A549 treated with Mapracorat at 1 μM for 4 hours (cell line): ENCODE results near the gene CEP97. TPM values are rescaled to one million over a fixed set of nuclear protein-coding genes. Genes with fewer than 3 reads are reported as not detected.

Source experiments
- total RNA-seq: library from RNA; stranded (reverse); fragments of 200-300 nt; extraction: Qiagen RNA extraction; gene quantifications from 5 replicates; pipeline ENCODE4 v1.2.3, GENCODE V29; 2022

Gene CEP97
- 3.1 to 5.6 TPM (median 4.7 TPM) in 5 replicates for total RNA-seq

DNA sequence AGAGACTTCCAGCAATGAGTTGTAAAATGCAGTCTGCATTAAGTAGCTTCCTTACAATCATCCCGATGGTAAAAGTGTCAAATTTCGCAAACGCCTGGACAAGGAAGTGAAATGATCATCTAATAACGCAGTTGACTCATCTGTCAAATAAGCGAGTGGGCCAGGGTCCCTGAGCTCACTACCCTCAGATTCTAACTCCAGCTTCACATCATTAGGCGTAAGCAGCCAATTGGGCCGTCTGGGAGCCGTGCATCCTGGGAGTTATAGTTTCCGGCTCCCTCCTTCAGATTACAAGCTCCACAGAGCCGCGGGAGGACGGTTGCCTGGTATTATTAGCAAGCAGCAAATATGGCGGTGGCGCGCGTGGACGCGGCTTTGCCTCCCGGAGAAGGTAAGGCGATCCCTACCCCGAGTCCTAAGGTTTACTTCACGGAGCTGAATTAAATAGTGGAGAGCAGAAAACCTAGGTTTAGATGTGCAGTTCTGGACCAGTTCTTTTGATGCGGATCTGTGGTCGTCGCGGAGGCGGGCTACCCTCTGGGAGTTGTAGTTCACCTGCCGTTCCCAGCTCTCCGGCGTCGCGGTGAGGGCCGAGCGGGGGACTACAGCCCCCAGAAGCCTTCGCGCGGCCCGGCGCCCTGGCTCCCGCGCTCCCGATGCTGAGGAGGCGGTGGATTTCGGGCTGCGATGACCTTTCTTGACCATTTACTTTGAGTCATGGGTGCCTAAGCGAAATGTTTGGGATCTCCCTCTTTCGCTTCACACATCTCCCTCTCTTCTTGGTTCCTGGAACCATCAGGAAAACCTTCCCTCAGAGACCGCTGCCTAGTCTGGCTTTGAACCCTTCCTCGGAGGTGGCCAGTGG is at the start of gene CEP97:
CEP97 (plus strand) TSS at position 286 of the 865 bp plus-strand sequence; CDS start at position 349, 63 bp downstream.

DNA sequence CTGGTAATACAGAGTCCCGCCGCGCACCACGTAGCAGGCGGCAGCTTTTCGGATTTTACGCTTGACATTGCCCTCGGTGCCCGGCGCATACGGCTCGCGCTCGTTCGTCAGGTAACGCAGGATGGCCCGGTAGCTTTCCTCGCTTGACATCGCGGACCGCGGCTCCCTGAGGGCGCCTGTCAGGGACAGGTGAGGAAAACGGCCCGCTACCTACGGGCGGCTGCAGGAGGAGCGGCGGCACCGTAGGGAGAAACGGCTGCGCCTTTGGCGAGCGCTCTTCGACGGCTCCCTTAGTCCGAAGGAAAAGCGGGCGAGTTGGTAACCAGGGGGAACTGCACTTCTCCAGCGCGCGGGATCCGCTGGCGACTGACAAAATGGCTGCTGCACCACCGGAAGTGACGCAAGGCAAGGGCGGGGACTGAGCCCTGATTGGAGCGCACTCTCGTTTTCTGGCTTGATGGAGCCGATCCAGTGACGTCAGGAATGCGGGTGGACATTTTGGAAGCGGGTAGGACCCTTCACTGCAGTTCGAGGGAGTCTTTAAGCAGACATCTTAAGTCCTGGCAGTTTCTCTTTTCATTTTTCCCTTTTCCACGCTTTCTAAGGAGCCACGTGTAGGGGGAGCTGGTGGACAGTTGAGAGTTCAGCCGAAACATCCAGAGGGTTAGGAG is 47.5 kb upstream of the CEP97 start, which contains the start of gene ZBTB11:
ZBTB11 (minus strand) TSS at position 368 of the 671 bp plus-strand sequence; CDS start at position 150, 218 bp downstream.

DNA sequence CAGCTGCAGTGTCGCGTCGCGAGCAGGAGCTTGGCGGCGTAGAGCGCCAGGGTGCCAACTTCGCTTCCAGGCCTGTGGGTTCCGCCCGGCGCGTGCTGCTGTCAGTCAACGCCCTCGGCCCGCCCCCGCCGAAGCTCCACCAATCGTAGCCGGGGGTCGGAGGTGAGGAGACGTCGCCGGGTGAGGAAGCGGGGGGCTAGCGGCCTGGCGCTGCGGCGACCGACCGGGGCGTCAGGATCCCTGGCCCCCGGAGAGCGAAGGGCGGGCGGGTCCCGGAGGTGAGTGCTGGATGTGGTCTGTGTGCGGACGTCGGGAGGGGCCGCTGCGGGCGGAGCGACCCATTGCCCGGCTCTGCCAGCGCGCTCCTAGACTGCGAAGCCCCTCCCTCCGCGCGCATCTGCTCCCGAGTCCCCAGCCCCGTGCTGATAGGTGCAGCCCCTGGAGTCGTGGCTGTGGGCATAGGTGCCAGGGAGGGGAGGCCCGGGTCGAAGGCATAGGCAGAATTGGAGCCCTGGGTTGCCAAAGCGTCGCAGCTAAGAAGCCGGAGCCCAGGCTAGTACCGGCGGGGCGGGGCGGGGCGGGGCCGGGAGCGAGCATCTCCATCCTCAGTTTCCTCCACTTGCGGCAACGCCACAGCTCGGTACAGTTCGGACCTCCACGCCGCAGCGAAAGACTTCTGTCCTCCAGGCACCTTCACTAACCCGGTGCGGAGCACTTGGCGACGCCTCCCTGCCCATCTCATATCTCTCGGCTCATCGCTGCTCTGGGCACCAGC is 54.8 kb downstream of the CEP97 start, which contains the start of gene NXPE3:
NXPE3 (plus strand) TSS at position 165 of the 775 bp plus-strand sequence. CDS start 6,386 bp downstream, outside the sequence.

Other genes starting within 250 kb of the CEP97 start
- gene SENP7, start 211.4 kb upstream of the CEP97 start, total RNA-seq, result 1.5 to 2.8 TPM (median 2.5 TPM) in 5 replicates
- 30.4 to 32.8 TPM (median 32.4 TPM) in 5 replicates for gene TRMT10C, start 162.7 kb upstream of the CEP97 start, total RNA-seq
- 90.7 to 107 TPM (median 101 TPM) in 5 replicates for gene PCNP, start 150.4 kb upstream of the CEP97 start, total RNA-seq
- 8.8 to 10.6 TPM (median 9.9 TPM) in 5 replicates for gene ZBTB11, start 47.5 kb upstream of the CEP97 start, total RNA-seq
- 1,627 to 2,221 TPM (median 1,652 TPM) in 5 replicates for gene RPL24, start 37.9 kb upstream of the CEP97 start, total RNA-seq
- gene NXPE3, start 54.6 kb downstream of the CEP97 start, total RNA-seq, result 18.7 to 25.5 TPM (median 21.0 TPM) in 5 replicates
- 5.7 to 9.8 TPM (median 7.7 TPM) in 5 replicates for gene NFKBIZ, start 124.9 kb downstream of the CEP97 start, total RNA-seq